LNCAP (cell line): ENCODE measurements around the gene DLK1.

Experiments used
- CTCF ChIP-seq: fragments of 450-650 bp; IDR thresholded peaks from 2 replicates; pipeline ENCODE4 v1.5.1; 2017; ENCODE audit warnings: mild to moderate bottlenecking

DLK1 gene

GRCh38 chr14:100681111-100681510, 45.6 kb upstream of the DLK1 start:
- no peak for TF ChIP-seq CTCF

- TF ChIP-seq CTCF: no peak
Observed at GRCh38 chr14:100682749-100683148, 43.9 kb upstream of the DLK1 start.

GRCh38 chr14:100683578-100683977, 43.1 kb upstream of the DLK1 start:
- TF ChIP-seq CTCF: no peak

- no peak for TF ChIP-seq CTCF
Observed at GRCh38 chr14:100684154-100684553, 42.5 kb upstream of the DLK1 start.

GRCh38 chr14:100684961-100685360, 41.7 kb upstream of the DLK1 start:
- TF ChIP-seq CTCF: no peak

- TF ChIP-seq CTCF: no peak
Observed at GRCh38 chr14:100686858-100687257, 39.8 kb upstream of the DLK1 start.

- TF ChIP-seq CTCF: no peak
Observed at GRCh38 chr14:100687386-100687785, 39.3 kb upstream of the DLK1 start.

- no peak for TF ChIP-seq CTCF
Observed at GRCh38 chr14:100688051-100688450, 38.6 kb upstream of the DLK1 start.
